Loucy (cell line): ENCODE measurements around the gene HTR1E.
"Not testable (repeated sequence)": the region's sequence is repeated elsewhere in the genome, so short reads cannot be mapped to it uniquely, and the experiment has no call there.

Source experiments
- EZH2phosphoT487 ChIP-seq: fragments of 200-600 bp; IDR thresholded peaks from 2 replicates; pipeline ENCODE4 v1.6.1; 2018; ENCODE audit warnings: antibody characterized with exemption, mild to moderate bottlenecking, moderate library complexity, borderline replicate concordance
- TF ChIP-seq, protein P1 (sequence below): fragments of 200-600 bp; sonication (generic); conservative IDR thresholded peaks from 2 replicates; pipeline ENCODE4 v1.5.1; 2014; ENCODE audit warnings: mild to moderate bottlenecking, antibody characterized with exemption, low read length

GRCh38 chr6:87006541-87006940 lies 69.2 kb downstream of the HTR1E start:
- TF ChIP-seq, protein P1, sequence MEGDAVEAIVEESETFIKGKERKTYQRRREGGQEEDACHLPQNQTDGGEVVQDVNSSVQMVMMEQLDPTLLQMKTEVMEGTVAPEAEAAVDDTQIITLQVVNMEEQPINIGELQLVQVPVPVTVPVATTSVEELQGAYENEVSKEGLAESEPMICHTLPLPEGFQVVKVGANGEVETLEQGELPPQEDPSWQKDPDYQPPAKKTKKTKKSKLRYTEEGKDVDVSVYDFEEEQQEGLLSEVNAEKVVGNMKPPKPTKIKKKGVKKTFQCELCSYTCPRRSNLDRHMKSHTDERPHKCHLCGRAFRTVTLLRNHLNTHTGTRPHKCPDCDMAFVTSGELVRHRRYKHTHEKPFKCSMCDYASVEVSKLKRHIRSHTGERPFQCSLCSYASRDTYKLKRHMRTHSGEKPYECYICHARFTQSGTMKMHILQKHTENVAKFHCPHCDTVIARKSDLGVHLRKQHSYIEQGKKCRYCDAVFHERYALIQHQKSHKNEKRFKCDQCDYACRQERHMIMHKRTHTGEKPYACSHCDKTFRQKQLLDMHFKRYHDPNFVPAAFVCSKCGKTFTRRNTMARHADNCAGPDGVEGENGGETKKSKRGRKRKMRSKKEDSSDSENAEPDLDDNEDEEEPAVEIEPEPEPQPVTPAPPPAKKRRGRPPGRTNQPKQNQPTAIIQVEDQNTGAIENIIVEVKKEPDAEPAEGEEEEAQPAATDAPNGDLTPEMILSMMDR: not testable (repeated sequence)
- TF ChIP-seq EZH2phosphoT487: not testable (repeated sequence)
